Measurements from ENCODE around the gene TRIM27. TPM values are rescaled to one million over a fixed set of nuclear protein-coding genes. Genes with fewer than 3 reads are reported as not detected.

TRIM27 gene
- total RNA-seq, 1 donor from 2014 or later, result 101 TPM

- DNase-seq (ENCODE audit: low read depth), result no peak
- Histone ChIP-seq H3K27me3 (ENCODE audit: control insufficient read depth, insufficient read depth, low read length) (no peaks in the 10 kb centered on the region), H3K36me3 (ENCODE audit: control insufficient read depth, insufficient read depth, low read length) (no peaks in the 10 kb centered on the region), H3K4me3 (ENCODE audit: low read depth, low read length) (no peak overlapping the region)
- TF ChIP-seq CTCF (IDR thresholded peaks at IDR 0.05; ENCODE audit: insufficient read depth, low read length, poor library complexity, severe bottlenecking), result no peak
Observed at GRCh38 chr6:28893172-28893799, 30.5 kb downstream of the TRIM27 start.

- Histone ChIP-seq H3K4me3 (ENCODE audit: low read depth, low read length) (no peak overlapping the region), H3K27me3 (ENCODE audit: control insufficient read depth, insufficient read depth, low read length) (no peaks in the 10 kb centered on the region), H3K36me3 (ENCODE audit: control insufficient read depth, insufficient read depth, low read length) (no peaks in the 10 kb centered on the region)
- TF ChIP-seq CTCF (IDR thresholded peaks at IDR 0.05; ENCODE audit: insufficient read depth, low read length, poor library complexity, severe bottlenecking), result no peak
- no peak for DNase-seq (ENCODE audit: low read depth)
Observed at GRCh38 chr6:28892525-28892924, 31.3 kb downstream of the TRIM27 start.

- no peak for TF ChIP-seq CTCF (IDR thresholded peaks at IDR 0.05; ENCODE audit: insufficient read depth, low read length, poor library complexity, severe bottlenecking)
- Histone ChIP-seq H3K27me3 (ENCODE audit: control insufficient read depth, insufficient read depth, low read length) (peaks cover 4% of the 10 kb centered on the region), H3K4me3 (ENCODE audit: low read depth, low read length) (no peak overlapping the region), H3K36me3 (ENCODE audit: control insufficient read depth, insufficient read depth, low read length) (no peaks in the 10 kb centered on the region)
- no peak for DNase-seq (ENCODE audit: low read depth)
Observed at GRCh38 chr6:28887796-28888496, 35.8 kb downstream of the TRIM27 start.

- Histone ChIP-seq H3K27me3 (ENCODE audit: control insufficient read depth, insufficient read depth, low read length) (peaks cover 4% of the 10 kb centered on the region), H3K4me3 (ENCODE audit: low read depth, low read length) (no peak overlapping the region), H3K36me3 (ENCODE audit: control insufficient read depth, insufficient read depth, low read length) (no peaks in the 10 kb centered on the region)
- no peak for TF ChIP-seq CTCF (IDR thresholded peaks at IDR 0.05; ENCODE audit: insufficient read depth, low read length, poor library complexity, severe bottlenecking)
- no peak for DNase-seq (ENCODE audit: low read depth)
Observed at GRCh38 chr6:28886079-28886439, 37.7 kb downstream of the TRIM27 start.

GRCh38 chr6:28884423-28885131 lies 39.2 kb downstream of the TRIM27 start:
- no peak for TF ChIP-seq CTCF (IDR thresholded peaks at IDR 0.05; ENCODE audit: insufficient read depth, low read length, poor library complexity, severe bottlenecking)
- no peak for DNase-seq (ENCODE audit: low read depth)
- peaks cover 4% of the 10 kb centered on the region for H3K27me3 ChIP-seq (ENCODE audit: control insufficient read depth, insufficient read depth, low read length)
- H3K36me3 ChIP-seq (ENCODE audit: control insufficient read depth, insufficient read depth, low read length), result no peaks in the 10 kb centered on the region
- H3K4me3 ChIP-seq (ENCODE audit: low read depth, low read length), result peak overlapping the region; percentile 25

Measured in kidney epithelial cell (primary cell).